HCT116 (cell line): ENCODE data around the gene GRM5. TPM values are rescaled to one million over a fixed set of nuclear protein-coding genes. Genes with fewer than 3 reads are reported as not detected.
A peak's percentile ranks its signal among the peaks of the same experiment; 100 is the strongest.
"Not testable (repeated sequence)": the region's sequence is repeated elsewhere in the genome, so short reads cannot be mapped to it uniquely, and the experiment has no call there.

Source experiments
- ATAC-seq: fragments of 200-7000 bp; cut with Tn5 transposase; 2 replicates; pipeline ENCODE4 v1.9.1; 2020; ENCODE audit warnings: mild to moderate bottlenecking, moderate library complexity
- BruUV-seq: library from RNA; stranded (reverse); fragments of 400-500 nt; replicated peaks from 2 replicates; lab custom pipeline; 2021; lab: Mats Ljungman, UMichigan
- CTCF ChIA-PET: fragments of 300-600 bp; sonication (Branson Sonifier 250); formaldehyde crosslinking; loops from one replicate; lab custom pipeline; 2021; ENCODE audit warnings: antibody characterized with exemption; lab: Charles Lee
- POLR2A ChIA-PET: fragments of 300-600, 350-600 bp; sonication (Branson Sonifier 250); formaldehyde crosslinking; loops from one replicate; lab custom pipeline; 2021; ENCODE audit warnings: antibody characterized with exemption; lab: Charles Lee
- RAD21 ChIA-PET, 2 experiments: fragments of 300-600 bp; sonication (Branson Sonifier 250); formaldehyde crosslinking; loops; one replicate each; lab custom pipeline; 2023; ENCODE audit warnings: low total read pairs in 2 of 2; ENCODE audit not compliant: uncharacterized antibody in 2 of 2, unreplicated experiment in 2 of 2, low non-redundant PET in 1 of 2; lab: Charles Lee
- DNase-seq: peaks from one replicate; pipeline ENCODE4 v3.0.0-alpha.2; 2010; ENCODE audit warnings: low read depth, low spot score
- H2AFZ ChIP-seq: fragments of 200-600 bp; shearing (Covaris generic), sonication (generic); 2 replicates; pipeline ENCODE4 v1.6.1; 2017; ENCODE audit warnings: low read depth, mixed run types, mixed read lengths, antibody characterized with exemption, low read length; ENCODE audit not compliant: poor library complexity, severe bottlenecking
- H3K27ac ChIP-seq: 2 replicates; pipeline ENCODE4 v1.5.1; 2012; ENCODE audit warnings: low read depth, low read length
- H3K27me3 ChIP-seq: fragments of 200-600 bp; sonication (generic); 2 replicates; pipeline ENCODE4 v1.6.1; 2016; ENCODE audit warnings: mixed run types, low read length, mixed read lengths; ENCODE audit not compliant: insufficient read depth
- H3K36me3 ChIP-seq, 2 experiments: fragments of 200-500 bp in 1 of 2; fragments of 200-600 bp in 1 of 2; sonication (Bioruptor generic) in 1 of 2; sonication (generic) in 1 of 2; 2 replicates each; pipeline versions ENCODE4 v1.5.1 to v1.6.1; 2014 to 2016; ENCODE audit warnings: low read length in 2 of 2, inconsistent platforms in 1 of 2, mixed read lengths in 1 of 2, mixed run types in 1 of 2; ENCODE audit not compliant: insufficient read depth in 2 of 2, control insufficient read depth in 1 of 2
- H3K4me1 ChIP-seq, 2 experiments: fragments of 200-600 bp in 1 of 2; sonication (generic) in 1 of 2; 2 replicates each; pipeline versions ENCODE4 v1.5.1 to v1.6.1; 2012 to 2017; ENCODE audit warnings: low read length in 2 of 2, inconsistent platforms in 1 of 2, mild to moderate bottlenecking in 1 of 2, mixed read lengths in 1 of 2, mixed run types in 1 of 2, moderate library complexity in 1 of 2; ENCODE audit not compliant: insufficient read depth in 2 of 2, control insufficient read depth in 1 of 2
- H3K4me2 ChIP-seq: fragments of 200-600 bp; sonication (generic); 2 replicates; pipeline ENCODE4 v1.6.1; 2017; ENCODE audit warnings: mixed run types, low read length, mixed read lengths
- H3K4me3 ChIP-seq, 2 experiments: fragments of 200-600 bp in 1 of 2; sonication (generic) in 1 of 2; replicated peaks in 1 of 2; 2 replicates each; pipeline ENCODE4 v1.5.1; 2011 to 2016; ENCODE audit warnings: low read length in 2 of 2, control low read depth in 1 of 2, low read depth in 1 of 2, mild to moderate bottlenecking in 1 of 2, mixed read lengths in 1 of 2, mixed run types in 1 of 2
- H3K79me2 ChIP-seq: fragments of 200-600 bp; sonication (generic); 2 replicates; pipeline ENCODE4 v1.6.1; 2017; ENCODE audit warnings: mild to moderate bottlenecking, mixed run types, low read length, moderate library complexity, mixed read lengths; ENCODE audit not compliant: insufficient read depth
- H3K9ac ChIP-seq: fragments of 200-600 bp; sonication (generic); 2 replicates; pipeline ENCODE4 v1.6.1; 2016; ENCODE audit warnings: low read length, mixed read lengths
- H3K9me2 ChIP-seq: fragments of 200-600 bp; sonication (generic), shearing (Covaris generic); 2 replicates; pipeline ENCODE4 v1.6.1; 2017; ENCODE audit warnings: mixed run types, mild to moderate bottlenecking, moderate library complexity; ENCODE audit not compliant: insufficient read depth
- H3K9me3 ChIP-seq, 2 experiments: fragments of 200-500 bp in 1 of 2; fragments of 200-600 bp in 1 of 2; sonication (Bioruptor generic) in 1 of 2; sonication (generic) in 1 of 2; 2 replicates each; pipeline ENCODE4 v1.6.1; 2014 to 2017; ENCODE audit warnings: low read length in 2 of 2, mixed read lengths in 2 of 2, inconsistent platforms in 1 of 2, low read depth in 1 of 2, mild to moderate bottlenecking in 1 of 2, mixed run types in 1 of 2, moderate library complexity in 1 of 2; ENCODE audit not compliant: control insufficient read depth in 1 of 2, insufficient read depth in 1 of 2
- H4K20me1 ChIP-seq: fragments of 200-600 bp; sonication (generic), shearing (Covaris generic); 2 replicates; pipeline ENCODE4 v1.6.1; 2017; ENCODE audit warnings: mixed run types, mild to moderate bottlenecking, moderate library complexity; ENCODE audit not compliant: insufficient read depth
- RAD21 ChIP-seq: IDR thresholded peaks from 2 replicates; pipeline ENCODE4 v1.6.1; 2012; ENCODE audit warnings: low read depth, mild to moderate bottlenecking
- REST ChIP-seq: IDR thresholded peaks from 2 replicates; pipeline ENCODE4 v1.6.1; 2012; ENCODE audit warnings: low read depth
- intact Hi-C: fragments of 100-400 bp; cut with micrococcal nuclease; formaldehyde crosslinking; loops from 2 replicates; pipeline ENCODE4 v1.10.0; 2022
- total RNA-seq: library from RNA; stranded (reverse); gene quantifications from one replicate; pipeline ENCODE4 v1.2.1, GENCODE V29; 2021; ENCODE audit not compliant: unreplicated experiment

GRM5 gene
- total RNA-seq, 1 experiment from 2014 or later: not detected

- H3K9me2 ChIP-seq: not testable (repeated sequence)
Measured at GRCh38 chr11:89063481-89063951, 2.3 kb downstream of the GRM5 start.

GRCh38 chr11:89062771-89063298, 2.9 kb downstream of the GRM5 start:
- H3K4me3 ChIP-seq, H3K9ac ChIP-seq: not testable (repeated sequence)
- peak; percentile 9; the same call in 1 of the 2 replicates for TF ChIP-seq REST
- TF ChIP-seq, all 23 proteins: peak for 1; not testable (repeated sequence) for 22
- BruUV-seq, H2AFZ ChIP-seq, H3K36me3 ChIP-seq, H4K20me1 ChIP-seq, H3K4me2 ChIP-seq, H3K9me2 ChIP-seq, intact Hi-C loops, H3K79me2 ChIP-seq, H3K27ac ChIP-seq, ATAC-seq, CTCF ChIA-PET, H3K9me3 ChIP-seq, POLR2A ChIA-PET, DNase-seq, H3K27me3 ChIP-seq, H3K4me1 ChIP-seq: not testable (repeated sequence)
- RAD21 ChIA-PET: interaction anchor here in 1 of 2 experiments (0.6 kb wide), 1 partner anchor 508 kb away, joined by 3 read pairs; no protein-coding TSS in a partner anchor

More at GRCh38 chr11:89063481-89063951, 2.3 kb downstream of the GRM5 start:
- H3K9me3 ChIP-seq, H3K27ac ChIP-seq, H3K4me3 ChIP-seq, POLR2A ChIA-PET, H3K79me2 ChIP-seq, H2AFZ ChIP-seq, H3K36me3 ChIP-seq, intact Hi-C loops, H3K27me3 ChIP-seq, BruUV-seq, CTCF ChIA-PET, H3K4me1 ChIP-seq, H4K20me1 ChIP-seq, DNase-seq, H3K4me2 ChIP-seq, H3K9ac ChIP-seq: not testable (repeated sequence)
- TF ChIP-seq RAD21: 0 out of 2 replicates have a peak, but pooled peaks have one; percentile 17
- ATAC-seq: 0 out of 2 replicates have a peak, but pooled peaks have one; percentile 42
- RAD21 ChIA-PET: interaction anchor here in 1 of 2 experiments (0.6 kb wide), 1 partner anchor 508 kb away, joined by 3 read pairs; no protein-coding TSS in a partner anchor
